Central memory CD8-positive, alpha-beta T cell (primary cell): Measurements from ENCODE around the gene RAB15.

Source experiments
- ATAC-seq: fragments of 150-1000 bp; cut with Tn5 transposase; replicated peaks from 2 replicates; pipeline ENCODE4 v1.10.0; 2022; ENCODE audit warnings: mild to moderate bottlenecking, moderate FRiP score, moderate number of reproducible peaks; ENCODE audit not compliant: poor library complexity, severe bottlenecking; ENCODE audit errors: extremely low read depth
- DNase-seq, 2 donors: peaks; one replicate each; pipeline ENCODE4 v3.0.0; 2021; ENCODE audit warnings: low spot score in 2 of 2
- H3K27ac Mint-ChIP-seq: one replicate; pipeline ENCODE4 v1.8.0; 2022; ENCODE audit warnings: low read depth, mild to moderate bottlenecking, moderate library complexity, mixed read lengths
- H3K27me3 Mint-ChIP-seq: one replicate; pipeline ENCODE4 v1.8.0; 2022; ENCODE audit warnings: mixed read lengths
- H3K36me3 Mint-ChIP-seq: one replicate; pipeline ENCODE4 v1.8.0; 2022; ENCODE audit warnings: mild to moderate bottlenecking, moderate library complexity, mixed read lengths; ENCODE audit not compliant: insufficient read depth
- H3K4me1 Mint-ChIP-seq: one replicate; pipeline ENCODE4 v1.8.0; 2022; ENCODE audit warnings: mixed read lengths
- H3K4me3 Mint-ChIP-seq: one replicate; pipeline ENCODE4 v1.8.0; 2022; ENCODE audit warnings: mild to moderate bottlenecking, moderate library complexity, mixed read lengths
- H3K9me3 Mint-ChIP-seq: one replicate; pipeline ENCODE4 v1.8.0; 2022; ENCODE audit warnings: mixed read lengths

The RAB15 gene

GRCh38 chr14:64938972-64939816 is 32.9 kb downstream of the RAB15 start:
- peak overlapping the region; percentile 78 for H3K27ac Mint-ChIP-seq
- H3K4me3 Mint-ChIP-seq = no peak overlapping the region
- H3K36me3 Mint-ChIP-seq = peaks cover 16% of the 10 kb centered on the region
- peaks cover 62% of the 10 kb centered on the region for H3K4me1 Mint-ChIP-seq
- DNase-seq = no peak
- H3K27me3 Mint-ChIP-seq = no peaks in the 10 kb centered on the region
- H3K9me3 Mint-ChIP-seq = no peaks in the 10 kb centered on the region
- ATAC-seq = no peak

- DNase-seq (no peak), ATAC-seq (no peak)
- H3K27ac Mint-ChIP-seq = no peak overlapping the region
- no peaks in the 10 kb centered on the region for H3K27me3 Mint-ChIP-seq
- H3K4me1 Mint-ChIP-seq = peaks cover 55% of the 10 kb centered on the region
- peaks cover 25% of the 10 kb centered on the region for H3K36me3 Mint-ChIP-seq
- H3K4me3 Mint-ChIP-seq = no peak overlapping the region
- H3K9me3 Mint-ChIP-seq = no peaks in the 10 kb centered on the region
Observed at GRCh38 chr14:64937821-64938193, 34.3 kb downstream of the RAB15 start.

DNA sequence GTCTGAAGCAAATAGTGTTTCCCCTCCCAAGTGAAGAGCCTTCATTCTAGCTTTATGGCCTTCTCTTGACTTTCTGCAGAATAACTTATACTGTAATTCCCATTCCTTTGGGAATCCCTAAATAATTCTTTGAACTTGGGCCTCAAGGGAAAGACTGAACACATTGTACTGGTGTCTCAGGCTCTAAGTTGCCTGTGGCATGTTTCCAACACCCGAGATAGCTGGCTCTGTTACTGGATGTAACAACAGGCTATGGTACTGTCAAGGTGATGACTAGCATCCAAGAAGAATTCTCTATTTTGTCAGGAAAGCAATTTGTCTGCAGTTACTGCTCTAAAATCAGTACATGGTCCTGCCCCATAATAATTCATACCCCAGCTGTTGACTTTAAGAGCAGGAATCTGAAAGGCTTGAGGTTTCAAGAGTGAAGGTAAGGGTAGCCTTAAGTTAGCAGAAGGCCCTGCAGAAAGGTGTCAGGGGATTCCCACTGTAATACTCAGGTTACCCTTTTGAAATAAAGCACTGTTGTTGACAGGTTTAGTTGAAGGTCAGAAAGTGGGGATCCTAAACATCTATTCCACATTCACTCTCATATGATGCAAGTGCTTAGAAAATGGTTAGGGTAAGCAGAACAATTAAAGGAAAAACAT is 34.8 kb downstream of the RAB15 start:
- Mint-ChIP-seq H3K4me3 (no peak overlapping the region), H3K27ac (peak overlapping the region; percentile 49), H3K36me3 (peaks cover 28% of the 10 kb centered on the region), H3K27me3 (no peaks in the 10 kb centered on the region), H3K9me3 (no peaks in the 10 kb centered on the region), H3K4me1 (peaks cover 52% of the 10 kb centered on the region)
- no peak for ATAC-seq
- no peak for DNase-seq

DNA sequence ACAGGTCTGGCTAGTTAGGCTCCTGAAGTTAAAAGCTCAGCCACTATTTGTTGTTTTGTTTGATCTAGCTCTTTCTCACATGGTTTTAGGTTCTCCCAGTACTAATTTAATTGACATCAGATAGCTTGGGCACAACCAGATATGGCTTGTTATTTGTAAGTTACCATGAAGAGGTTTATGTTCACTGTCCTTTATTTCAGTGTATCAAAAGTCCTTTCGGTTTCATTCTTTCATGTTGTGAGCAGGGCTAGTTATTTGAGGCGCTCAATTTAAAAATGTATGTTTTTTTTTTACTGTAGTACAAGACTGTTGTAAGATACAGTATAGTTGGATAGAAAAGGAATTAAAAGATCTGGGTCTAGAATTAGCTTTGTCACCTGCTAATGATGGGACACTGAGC is 36.6 kb downstream of the RAB15 start:
- Mint-ChIP-seq H3K9me3 (no peaks in the 10 kb centered on the region), H3K27ac (peak overlapping the region; percentile 89), H3K36me3 (peaks cover 35% of the 10 kb centered on the region), H3K27me3 (no peaks in the 10 kb centered on the region), H3K4me1 (peaks cover 52% of the 10 kb centered on the region), H3K4me3 (peak overlapping the region; percentile 70)
- no peak for DNase-seq
- peak; percentile 43 for ATAC-seq

GRCh38 chr14:64934338-64934929 is 37.7 kb downstream of the RAB15 start:
- Mint-ChIP-seq H3K4me1 (peaks cover 43% of the 10 kb centered on the region), H3K4me3 (no peak overlapping the region), H3K27ac (peak overlapping the region; percentile 89), H3K27me3 (no peaks in the 10 kb centered on the region), H3K9me3 (no peaks in the 10 kb centered on the region), H3K36me3 (peaks cover 37% of the 10 kb centered on the region)
- no peak for DNase-seq
- ATAC-seq = no peak

GRCh38 chr14:64932231-64932630 is 39.9 kb downstream of the RAB15 start:
- H3K36me3 Mint-ChIP-seq = peaks cover 31% of the 10 kb centered on the region
- no peaks in the 10 kb centered on the region for H3K27me3 Mint-ChIP-seq
- no peaks in the 10 kb centered on the region for H3K9me3 Mint-ChIP-seq
- H3K4me1 Mint-ChIP-seq = peaks cover 27% of the 10 kb centered on the region
- no peak for ATAC-seq
- no peak for DNase-seq
- H3K4me3 Mint-ChIP-seq = no peak overlapping the region
- no peak overlapping the region for H3K27ac Mint-ChIP-seq

DNA sequence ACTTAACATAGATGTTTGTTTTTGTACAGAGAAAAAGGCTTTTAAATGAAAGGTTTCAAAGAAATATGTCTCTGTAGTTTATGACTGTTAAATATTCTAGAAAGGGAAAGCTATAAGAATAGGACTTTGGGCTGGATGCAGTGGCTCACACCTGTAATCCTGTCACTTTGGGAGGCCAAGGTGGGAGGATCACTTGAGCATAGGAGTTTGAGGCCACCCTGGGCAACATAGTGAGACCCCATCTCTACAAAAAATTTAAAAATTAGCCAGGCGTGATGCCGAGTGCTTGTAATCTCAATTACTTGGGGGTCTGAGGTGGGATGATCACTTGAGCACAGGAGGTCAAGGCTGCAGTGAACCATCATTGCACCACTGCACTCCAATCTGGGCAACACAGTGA is 41.0 kb downstream of the RAB15 start:
- Mint-ChIP-seq H3K27me3 (no peaks in the 10 kb centered on the region), H3K4me1 (peaks cover 22% of the 10 kb centered on the region), H3K9me3 (no peaks in the 10 kb centered on the region), H3K4me3 (no peak overlapping the region), H3K36me3 (peaks cover 31% of the 10 kb centered on the region), H3K27ac (no peak overlapping the region)
- DNase-seq (no peak), ATAC-seq (no peak)

DNA sequence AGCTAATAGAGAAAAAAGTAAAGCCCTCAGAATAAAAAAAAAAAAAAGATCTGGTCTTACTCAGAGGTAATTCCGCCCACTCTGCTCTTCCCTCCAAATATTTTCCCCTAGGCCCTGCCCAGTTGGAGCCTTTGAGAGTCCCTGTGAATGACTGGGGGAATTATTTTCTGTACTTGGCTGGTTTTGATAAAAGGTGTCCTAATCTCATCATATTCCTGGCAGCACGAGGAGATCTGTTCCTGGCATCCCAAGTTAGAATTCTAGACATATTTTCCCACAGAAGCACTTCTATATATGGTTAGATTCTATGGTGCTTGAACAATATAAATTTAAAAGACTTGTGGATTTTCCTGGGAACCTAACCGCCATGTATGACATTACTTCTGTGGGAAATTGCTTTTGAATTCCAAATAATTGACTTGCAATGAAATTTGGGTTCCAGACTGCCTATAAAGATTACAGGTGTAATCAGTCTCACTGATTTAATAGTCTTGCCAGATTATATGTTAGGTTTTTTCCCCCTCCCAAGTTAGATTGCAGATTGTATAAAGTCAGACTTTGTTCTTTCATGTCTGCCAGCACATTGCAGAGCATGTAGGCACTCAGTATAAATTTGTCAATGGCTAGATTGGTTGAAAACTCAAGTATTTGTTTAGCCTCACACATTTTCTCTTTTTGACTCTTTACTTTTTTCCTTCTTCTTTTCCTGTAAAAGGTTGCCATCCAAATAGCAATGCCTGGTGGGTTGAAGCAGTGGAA is 41.9 kb downstream of the RAB15 start:
- peaks cover 33% of the 10 kb centered on the region for H3K36me3 Mint-ChIP-seq
- ATAC-seq (no peak), DNase-seq (no peak)
- H3K27ac Mint-ChIP-seq = no peak overlapping the region
- no peaks in the 10 kb centered on the region for H3K27me3 Mint-ChIP-seq
- no peaks in the 10 kb centered on the region for H3K9me3 Mint-ChIP-seq
- H3K4me3 Mint-ChIP-seq = no peak overlapping the region
- peaks cover 17% of the 10 kb centered on the region for H3K4me1 Mint-ChIP-seq

GRCh38 chr14:64929014-64929359 is 43.1 kb downstream of the RAB15 start:
- ATAC-seq (peak; percentile 29), DNase-seq (no peak)
- no peaks in the 10 kb centered on the region for H3K9me3 Mint-ChIP-seq

GRCh38 chr14:64928239-64929013 is 43.7 kb downstream of the RAB15 start:
- no peak for DNase-seq
- H3K9me3 Mint-ChIP-seq = no peaks in the 10 kb centered on the region
- peak; percentile 92 for ATAC-seq
- no peak overlapping the region for H3K27ac Mint-ChIP-seq
- no peak overlapping the region for H3K4me3 Mint-ChIP-seq
- peaks cover 37% of the 10 kb centered on the region for H3K36me3 Mint-ChIP-seq
- H3K4me1 Mint-ChIP-seq = peaks cover 11% of the 10 kb centered on the region
- H3K27me3 Mint-ChIP-seq = no peaks in the 10 kb centered on the region

More at GRCh38 chr14:64929014-64929359, 43.1 kb downstream of the RAB15 start:
- Mint-ChIP-seq H3K4me3 (no peak overlapping the region), H3K27ac (no peak overlapping the region), H3K4me1 (peaks cover 11% of the 10 kb centered on the region), H3K36me3 (peaks cover 38% of the 10 kb centered on the region), H3K27me3 (no peaks in the 10 kb centered on the region)

DNA sequence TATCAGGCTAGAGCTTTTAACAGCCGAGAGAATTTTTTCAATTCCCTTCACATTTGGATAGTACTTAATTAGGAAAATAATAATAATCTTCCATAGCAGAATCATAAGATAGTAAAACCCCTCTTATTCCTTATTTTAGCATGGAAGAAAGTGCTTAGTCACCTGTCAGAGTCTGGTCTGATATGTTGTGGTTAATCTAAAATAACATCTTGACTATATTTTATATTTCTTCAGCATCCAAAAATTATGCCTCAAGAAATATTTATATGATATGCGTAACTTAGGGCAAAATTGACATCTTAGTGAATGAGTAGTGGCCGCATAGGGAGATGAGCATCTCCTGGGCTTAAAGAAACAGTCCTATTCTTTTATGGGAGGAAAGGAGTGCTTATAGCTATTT is 45.1 kb downstream of the RAB15 start:
- Mint-ChIP-seq H3K9me3 (no peaks in the 10 kb centered on the region), H3K27ac (peak overlapping the region; percentile 14), H3K36me3 (peaks cover 27% of the 10 kb centered on the region), H3K4me3 (no peak overlapping the region), H3K4me1 (peaks cover 11% of the 10 kb centered on the region), H3K27me3 (no peaks in the 10 kb centered on the region)
- no peak for DNase-seq
- no peak for ATAC-seq
